Stimulated activated CD4-positive, alpha-beta T cell treated with anti-CD3 and anti-CD28 coated beads, Interleukin-4, amount 100 ng/mL, for 24 hours (primary cell): Measurements from ENCODE around the gene METTL2B.
"Not testable (repeated sequence)": the region's sequence is repeated elsewhere in the genome, so short reads cannot be mapped to it uniquely, and the experiment has no call there.

Experiments
- DNase-seq: peaks from one replicate; pipeline ENCODE4 v3.0.0-alpha.2; 2020

Gene METTL2B

DNA sequence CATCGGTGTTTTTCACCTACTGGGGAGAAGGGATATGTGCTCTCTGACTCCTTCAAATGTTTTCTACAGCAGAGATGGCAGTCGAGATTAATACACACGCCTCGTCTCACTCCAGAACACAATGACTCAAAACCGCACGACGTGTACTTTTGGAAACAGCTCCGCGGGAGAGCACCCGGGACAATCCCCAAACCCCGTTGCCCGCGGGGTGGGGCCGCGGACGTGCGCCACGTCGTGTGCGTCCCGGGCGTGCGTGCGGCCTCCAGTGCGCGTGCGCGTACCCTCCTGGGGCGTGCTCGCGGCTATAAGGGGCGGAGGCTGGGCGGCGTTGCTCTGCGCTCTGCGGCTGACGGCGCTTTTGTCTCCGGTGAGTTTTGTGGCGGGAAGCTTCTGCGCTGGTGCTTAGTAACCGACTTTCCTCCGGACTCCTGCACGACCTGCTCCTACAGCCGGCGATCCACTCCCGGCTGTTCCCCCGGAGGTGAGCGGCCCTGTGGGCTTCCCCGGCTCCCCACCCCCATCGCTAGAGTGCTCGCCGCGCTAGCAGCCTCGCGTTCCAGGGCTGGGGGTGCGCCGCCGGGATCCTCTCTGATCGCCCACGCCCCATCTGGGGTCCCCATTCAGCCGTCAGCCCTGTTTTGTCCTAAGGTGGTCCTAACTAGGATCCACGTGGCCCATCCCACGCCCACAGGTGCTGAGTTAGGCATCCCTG is 20.8 kb upstream of the METTL2B start, which contains the start of gene HILPDA:
TSS of gene HILPDA (plus strand) at position 336 of the 712 bp plus-strand sequence. CDS start 1,391 bp downstream, outside the sequence.
- DNase-seq, result peak; percentile 96

DNA sequence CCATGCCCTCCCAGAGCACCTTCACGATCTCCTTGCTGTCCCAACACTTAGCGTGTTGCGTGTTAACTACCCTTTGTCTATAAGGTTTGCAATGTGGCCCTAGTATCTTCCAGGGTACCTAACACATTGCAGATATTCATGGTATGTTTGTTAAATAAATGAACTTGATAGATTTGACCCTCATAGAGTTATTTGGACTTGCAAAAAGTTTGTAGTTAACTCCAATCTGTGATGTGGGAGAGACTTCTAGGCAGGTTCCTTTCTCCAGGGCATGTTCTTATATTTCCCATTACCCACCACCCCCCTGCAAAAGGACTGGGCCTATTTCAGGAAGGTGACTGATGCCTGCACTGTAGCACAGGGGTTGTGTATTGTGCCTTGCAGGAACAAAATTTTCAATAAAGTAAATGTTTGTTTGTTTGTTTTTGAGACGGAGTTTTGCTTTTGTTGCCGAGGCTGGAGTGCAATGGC is 20.3 kb upstream of the METTL2B start:
- no peak for DNase-seq

DNA sequence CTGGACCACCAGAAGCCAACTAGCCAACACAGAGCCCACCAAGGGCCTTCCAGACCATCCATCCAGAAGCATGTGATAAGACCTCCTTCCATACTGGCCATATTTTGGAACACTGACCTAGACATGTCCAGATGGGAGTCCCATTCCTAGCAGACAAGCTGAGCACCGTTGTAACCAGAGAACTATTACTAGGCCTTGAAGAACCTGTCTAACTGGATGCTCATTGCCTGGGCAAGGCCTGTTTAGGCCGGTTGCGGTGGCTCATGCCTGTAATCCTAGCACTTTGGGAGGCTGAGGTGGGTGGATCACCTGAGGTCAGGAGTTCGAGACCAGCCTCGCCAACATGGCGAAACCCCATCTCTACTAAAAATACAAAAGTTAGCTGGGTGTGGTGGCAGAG is 19.2 kb upstream of the METTL2B start:
- DNase-seq, result not testable (repeated sequence)

GRCh38 chr7:128458956-128459355 is 17.6 kb upstream of the METTL2B start:
- peak; percentile 49 for DNase-seq

- peak; percentile 68 for DNase-seq
Observed at GRCh38 chr7:128459394-128459878, 17.1 kb upstream of the METTL2B start.

DNA sequence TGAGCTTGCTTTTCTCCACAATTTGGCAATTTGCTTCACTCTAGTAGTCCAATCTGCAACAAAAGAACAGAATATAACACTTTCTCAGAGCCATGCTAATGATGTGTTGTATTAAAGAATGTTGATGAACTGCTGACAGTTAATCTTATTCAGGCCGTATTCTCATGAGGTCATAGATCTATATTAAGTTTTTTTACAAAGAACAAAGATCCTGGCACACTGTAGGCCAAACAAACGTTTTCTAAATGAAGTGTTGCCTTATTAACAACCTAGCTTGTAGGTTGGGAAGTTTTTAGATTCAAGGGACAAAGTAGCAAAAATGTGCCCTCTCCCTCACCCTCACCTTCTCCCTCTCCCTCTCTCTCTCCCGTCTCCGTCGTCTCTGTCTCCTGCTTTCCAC is 14.1 kb upstream of the METTL2B start:
- DNase-seq, result no peak

- DNase-seq, result not testable (repeated sequence)
Observed at GRCh38 chr7:128463345-128463744, 13.2 kb upstream of the METTL2B start.

GRCh38 chr7:128463933-128464332 is 12.6 kb upstream of the METTL2B start:
- not testable (repeated sequence) for DNase-seq

GRCh38 chr7:128466871-128467270 is 9.7 kb upstream of the METTL2B start:
- DNase-seq, result not testable (repeated sequence)

- DNase-seq, result not testable (repeated sequence)
Observed at GRCh38 chr7:128477336-128477690, 765 bp downstream of the METTL2B start.

- DNase-seq, result not testable (repeated sequence)
Observed at GRCh38 chr7:128479082-128479481, 2.5 kb downstream of the METTL2B start.

DNA sequence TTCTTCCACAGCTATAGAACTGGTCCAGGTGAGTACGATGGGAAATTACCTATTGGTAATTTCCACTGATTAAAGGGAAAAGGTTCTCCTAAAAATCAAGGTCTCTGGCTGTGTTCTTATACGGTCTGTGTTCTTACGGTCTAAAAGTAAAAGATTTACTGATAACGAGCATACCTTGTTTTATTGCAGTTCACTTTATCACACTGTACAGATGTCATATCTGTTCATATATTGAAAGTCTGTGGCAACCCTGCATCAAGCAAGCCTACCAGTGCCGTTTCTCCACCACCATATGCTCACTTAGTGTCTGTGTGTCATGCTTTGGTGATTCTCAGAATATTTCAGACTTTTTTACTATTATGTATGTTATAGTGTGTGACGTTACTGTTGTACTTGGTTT is 11.6 kb downstream of the METTL2B start:
- DNase-seq, result not testable (repeated sequence)

- DNase-seq, result no peak
Observed at GRCh38 chr7:128497405-128497804, 20.9 kb downstream of the METTL2B start.

DNA sequence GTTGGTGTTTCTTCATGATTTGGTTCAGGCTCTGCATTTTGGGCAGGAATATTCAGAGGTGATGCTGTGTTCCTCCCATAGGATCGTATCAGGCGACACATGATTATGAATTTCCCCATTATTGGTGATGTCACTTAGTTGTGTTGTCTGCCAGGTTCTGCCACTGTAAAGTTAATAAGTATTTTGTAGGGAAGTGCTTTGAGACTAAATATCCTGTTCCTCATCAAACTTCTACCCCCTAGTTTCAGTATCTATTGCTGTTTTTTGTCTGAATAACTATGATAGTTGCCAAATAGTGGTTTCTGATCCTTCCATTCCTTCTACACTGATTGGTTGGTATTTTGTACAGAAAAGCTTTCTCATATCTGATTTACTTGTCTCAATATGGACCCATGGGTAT is 28.9 kb downstream of the METTL2B start:
- DNase-seq, result not testable (repeated sequence)

- DNase-seq, result not testable (repeated sequence)
Observed at GRCh38 chr7:128506819-128507218, 30.3 kb downstream of the METTL2B start.

- not testable (repeated sequence) for DNase-seq
Observed at GRCh38 chr7:128507321-128507993, 30.9 kb downstream of the METTL2B start.

DNA sequence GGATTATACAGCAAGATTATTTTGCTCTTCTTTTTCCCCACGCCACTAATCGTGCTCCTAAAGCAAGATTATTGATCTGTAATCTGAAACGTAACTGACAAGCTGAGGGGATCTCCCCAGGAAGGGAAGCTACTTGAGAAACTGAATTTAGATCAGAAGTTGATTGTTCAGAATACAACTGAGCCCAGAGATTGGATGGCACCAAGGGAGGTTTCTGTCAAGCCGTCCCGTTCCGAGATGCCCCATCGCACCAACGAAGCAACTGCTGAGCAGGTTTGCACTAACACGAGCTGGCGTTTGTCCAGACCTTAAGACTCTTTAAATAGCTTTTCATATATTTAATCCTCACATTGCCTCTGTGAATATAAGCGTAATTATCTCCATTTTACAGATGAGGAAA is 35.1 kb downstream of the METTL2B start:
- DNase-seq, result not testable (repeated sequence)

DNA sequence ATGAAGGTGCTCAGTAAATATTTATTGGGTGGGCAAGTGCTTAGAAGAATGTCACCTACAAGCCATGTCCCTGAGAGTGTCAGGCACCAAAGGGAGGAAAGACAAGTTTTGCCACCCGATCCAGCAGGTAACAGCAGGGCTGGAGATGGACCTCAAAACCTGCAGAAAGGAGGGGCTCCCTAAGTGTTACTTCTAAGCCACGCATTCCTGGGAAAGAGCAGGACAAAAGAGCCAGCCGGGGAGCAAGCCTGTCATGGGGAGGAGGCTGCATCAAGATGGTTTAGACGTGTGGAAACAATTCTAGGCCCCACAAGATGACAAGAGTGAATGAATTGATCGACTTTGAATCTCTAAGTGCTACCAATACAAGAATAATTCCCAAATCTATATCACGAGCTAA is 38.7 kb downstream of the METTL2B start:
- DNase-seq, result not testable (repeated sequence)

DNA sequence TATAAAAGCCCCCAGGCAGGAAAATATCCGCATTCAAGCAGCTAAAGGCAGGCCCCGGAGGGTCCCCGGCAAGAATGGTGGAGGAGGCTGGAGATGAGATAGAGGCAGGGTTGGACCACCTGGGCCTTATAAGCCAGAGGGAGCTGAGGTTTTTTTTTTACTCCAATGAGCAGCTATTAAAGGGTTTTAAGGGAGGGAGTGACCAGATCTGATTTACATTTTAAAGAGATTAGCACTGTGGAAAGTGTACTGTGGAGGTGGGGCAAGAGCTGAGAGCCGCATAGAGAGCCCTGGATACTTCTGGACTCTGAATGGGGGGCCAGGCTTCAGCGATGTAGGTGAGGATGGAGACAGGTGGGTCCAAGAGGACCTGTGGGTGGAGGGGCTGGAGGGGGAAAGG is 40.5 kb downstream of the METTL2B start:
- not testable (repeated sequence) for DNase-seq

GRCh38 chr7:128523226-128523931 is 46.8 kb downstream of the METTL2B start:
- peak; percentile 79 for DNase-seq

DNA sequence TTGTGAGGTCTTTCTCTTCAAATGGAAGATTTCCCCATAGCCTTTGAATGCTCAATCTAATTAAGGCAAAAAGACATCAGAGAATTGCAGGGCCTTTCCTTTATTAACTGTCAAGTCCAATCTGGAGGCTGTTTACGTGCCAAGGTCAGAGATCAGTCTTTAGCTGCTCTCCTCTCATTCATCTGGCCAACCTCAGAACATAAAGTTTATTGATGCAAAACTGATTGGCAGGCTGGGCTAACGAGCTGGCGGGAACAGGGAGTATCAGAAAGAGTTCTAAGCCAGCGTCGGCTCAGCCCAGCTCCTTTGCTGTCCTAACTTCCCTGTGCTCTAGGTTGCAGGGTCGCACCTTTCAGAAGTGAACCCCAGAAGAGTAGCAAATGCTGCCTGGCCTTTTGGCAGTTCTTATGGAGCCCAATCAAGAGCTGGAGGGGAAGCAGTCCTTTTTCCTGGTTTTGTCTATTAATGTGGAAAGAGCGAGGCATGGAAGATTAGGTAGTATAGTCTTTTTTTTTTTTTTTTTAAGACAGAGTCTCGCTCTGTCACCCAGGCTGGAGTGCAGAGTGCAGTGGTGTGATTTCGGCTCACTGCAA is 47.5 kb downstream of the METTL2B start:
- not testable (repeated sequence) for DNase-seq

- not testable (repeated sequence) for DNase-seq
Observed at GRCh38 chr7:128525584-128525983, 49.0 kb downstream of the METTL2B start.

DNA sequence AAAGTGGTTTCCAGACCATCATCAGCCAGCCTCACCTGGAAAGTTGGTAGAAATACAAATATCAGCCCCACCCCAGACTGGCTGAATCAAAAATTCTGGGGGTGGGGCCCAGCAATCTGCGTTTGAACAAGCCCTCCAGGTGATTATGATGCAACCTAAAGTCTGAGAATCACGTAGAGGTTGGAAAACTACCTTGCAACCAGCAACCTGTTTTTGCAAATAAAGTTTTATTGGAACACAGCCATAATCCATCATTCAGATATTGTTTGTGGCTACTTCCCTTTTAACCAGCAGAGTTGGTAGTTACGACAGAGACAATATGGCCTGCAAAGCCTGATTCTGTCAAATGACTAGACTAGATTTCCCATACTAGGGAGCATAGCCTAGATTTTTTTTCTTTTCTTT is 49.5 kb downstream of the METTL2B start:
- not testable (repeated sequence) for DNase-seq
